ENCODE measurements around the gene HS3ST5.
"Not testable (repeated sequence)": the region's sequence is repeated elsewhere in the genome, so short reads cannot be mapped to it uniquely, and the experiment has no call there.

The HS3ST5 gene

DNA sequence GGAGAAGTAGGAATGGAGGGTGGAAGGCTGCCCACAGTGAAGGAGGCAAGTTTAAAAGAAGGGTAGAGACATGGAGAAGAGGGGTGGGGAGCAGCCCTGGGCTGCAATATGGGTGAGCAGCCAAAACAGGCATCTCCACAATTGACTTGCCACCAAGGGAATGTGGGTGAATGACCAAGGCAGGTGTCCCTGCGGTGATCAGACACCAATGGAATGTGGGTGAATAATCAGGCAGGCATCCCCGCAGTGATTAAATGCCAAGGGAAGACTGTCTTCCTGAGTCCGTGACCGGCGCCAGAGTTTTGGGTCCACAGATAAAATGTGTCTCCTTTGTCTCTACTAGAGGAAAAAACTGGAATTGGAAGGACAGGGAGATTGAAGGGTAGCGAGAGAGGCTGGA is 325.7 kb downstream of the HS3ST5 start:
- DNase-seq (ENCODE audit: low spot score in 2 of 2); H3K36me3 Mint-ChIP-seq; H3K4me1 Mint-ChIP-seq; ATAC-seq; H3K4me3 Mint-ChIP-seq; H3K27ac Mint-ChIP-seq; H3K9me3 Mint-ChIP-seq: not testable (repeated sequence)

DNA sequence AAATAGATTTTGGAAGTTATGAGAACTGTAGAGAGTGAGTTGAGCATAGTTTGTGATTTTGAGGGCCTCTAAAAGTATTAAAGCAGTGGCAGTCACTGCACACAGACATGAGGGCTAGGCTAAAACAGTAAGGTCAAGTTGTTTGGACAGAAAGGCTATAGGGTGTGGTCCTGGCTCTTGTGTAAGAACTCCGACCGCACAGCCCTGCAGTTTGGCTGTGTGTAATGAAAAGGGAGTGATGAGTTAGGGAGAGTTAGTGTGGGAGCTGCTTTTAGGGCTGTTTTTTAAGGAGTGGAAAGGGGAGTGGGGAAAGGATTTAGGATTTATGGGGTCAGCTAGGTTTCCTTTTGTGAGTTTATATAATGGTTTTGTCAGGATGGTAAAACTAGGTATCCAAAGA is 328.7 kb downstream of the HS3ST5 start:
- not testable (repeated sequence) for H3K9me3 Mint-ChIP-seq; H3K4me1 Mint-ChIP-seq; H3K36me3 Mint-ChIP-seq; ATAC-seq; DNase-seq (ENCODE audit: low spot score in 2 of 2); H3K4me3 Mint-ChIP-seq; H3K27ac Mint-ChIP-seq

DNA sequence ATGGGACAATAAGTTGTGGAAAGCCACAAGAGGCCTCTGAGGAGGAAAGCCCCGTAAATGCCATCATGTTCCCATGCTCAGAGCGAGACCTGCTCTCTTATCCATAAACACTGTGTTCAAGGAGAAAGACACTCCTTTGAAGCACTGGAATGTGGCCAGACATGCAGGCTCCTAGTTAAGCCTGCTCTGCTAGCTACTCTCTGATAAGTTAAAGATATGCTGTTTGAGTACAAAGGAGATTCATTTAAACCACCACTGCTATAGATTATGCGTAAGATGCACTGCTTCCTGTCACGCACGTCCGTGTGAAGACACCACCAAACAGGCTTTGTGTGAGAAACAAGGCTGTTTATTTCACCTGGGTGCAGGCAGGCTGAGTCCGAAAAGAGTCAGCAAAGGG is 331.3 kb downstream of the HS3ST5 start:
- H3K9me3 Mint-ChIP-seq; DNase-seq (ENCODE audit: low spot score in 2 of 2); H3K36me3 Mint-ChIP-seq; H3K4me3 Mint-ChIP-seq; H3K27ac Mint-ChIP-seq; ATAC-seq: not testable (repeated sequence)
- H3K4me1 Mint-ChIP-seq, result peaks cover 17% of the 10 kb centered on the region

DNA sequence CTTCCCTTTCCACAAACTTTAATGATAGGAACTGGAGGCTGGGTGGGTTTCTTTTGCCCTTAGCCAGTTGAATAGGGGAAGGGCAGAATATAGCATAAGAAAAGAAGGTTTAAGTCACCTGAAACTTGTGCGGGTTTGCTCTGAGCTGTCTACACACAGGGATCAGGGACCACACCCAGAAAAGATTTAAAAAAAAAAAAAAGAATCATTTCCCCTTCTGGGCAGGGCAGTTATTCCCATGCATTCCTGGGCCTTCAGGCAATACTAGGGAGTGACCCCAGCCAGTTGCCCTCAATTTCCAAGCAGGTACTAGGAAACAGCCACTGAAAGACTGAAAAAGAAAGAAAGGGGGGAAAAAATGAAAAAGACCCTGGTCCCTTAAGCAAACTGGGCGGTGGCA is 332.3 kb downstream of the HS3ST5 start:
- peaks cover 17% of the 10 kb centered on the region for H3K4me1 Mint-ChIP-seq
- no peak for ATAC-seq
- no peaks in the 10 kb centered on the region for H3K36me3 Mint-ChIP-seq
- DNase-seq (ENCODE audit: low spot score in 2 of 2), result no peak
- H3K4me3 Mint-ChIP-seq, result no peak overlapping the region
- no peak overlapping the region for H3K27ac Mint-ChIP-seq
- no peaks in the 10 kb centered on the region for H3K9me3 Mint-ChIP-seq

DNA sequence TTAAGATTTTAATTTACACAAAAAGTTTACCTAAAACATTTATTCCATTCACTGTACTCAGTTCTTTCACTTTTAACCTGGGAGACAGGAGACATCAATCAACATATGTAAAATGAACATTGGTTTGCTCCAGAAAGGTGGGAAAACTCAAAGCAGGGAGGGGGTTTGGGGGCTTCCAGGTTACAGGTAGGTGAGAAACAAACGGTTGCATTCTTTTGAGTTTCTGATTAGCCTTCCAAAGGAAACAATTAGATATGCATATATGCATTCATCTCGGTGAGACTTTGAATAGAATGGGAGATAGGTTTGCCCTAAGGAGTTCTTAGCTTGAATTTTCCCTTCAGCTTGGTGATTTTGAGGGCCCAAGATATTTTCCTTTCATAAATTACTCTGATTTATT is 333.6 kb downstream of the HS3ST5 start:
- ATAC-seq (no peak), DNase-seq (ENCODE audit: low spot score in 2 of 2) (no peak)
- Mint-ChIP-seq H3K36me3 (no peaks in the 10 kb centered on the region), H3K9me3 (no peaks in the 10 kb centered on the region), H3K4me3 (no peak overlapping the region), H3K4me1 (peaks cover 17% of the 10 kb centered on the region), H3K27ac (no peak overlapping the region)

DNA sequence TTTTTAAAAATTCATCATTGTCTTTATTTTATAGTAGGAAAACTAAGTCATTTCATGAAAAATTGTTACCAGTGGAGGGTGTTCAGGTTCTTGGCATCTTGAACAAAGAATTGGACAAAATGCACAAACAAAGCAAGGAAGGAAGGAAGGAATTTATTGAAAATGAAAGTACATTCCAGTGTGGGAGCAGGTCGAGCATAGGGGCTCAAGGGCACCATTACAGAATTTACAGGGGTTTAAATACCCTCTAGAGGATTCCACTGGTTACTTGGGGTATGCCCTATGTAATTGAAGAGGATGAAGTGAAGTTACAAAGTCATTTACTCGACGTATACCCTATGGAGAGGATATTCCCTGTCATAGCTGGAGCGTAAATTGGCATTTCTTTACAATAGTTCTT is 334.5 kb downstream of the HS3ST5 start:
- Mint-ChIP-seq H3K9me3 (no peaks in the 10 kb centered on the region), H3K27ac (no peak overlapping the region)

DNA sequence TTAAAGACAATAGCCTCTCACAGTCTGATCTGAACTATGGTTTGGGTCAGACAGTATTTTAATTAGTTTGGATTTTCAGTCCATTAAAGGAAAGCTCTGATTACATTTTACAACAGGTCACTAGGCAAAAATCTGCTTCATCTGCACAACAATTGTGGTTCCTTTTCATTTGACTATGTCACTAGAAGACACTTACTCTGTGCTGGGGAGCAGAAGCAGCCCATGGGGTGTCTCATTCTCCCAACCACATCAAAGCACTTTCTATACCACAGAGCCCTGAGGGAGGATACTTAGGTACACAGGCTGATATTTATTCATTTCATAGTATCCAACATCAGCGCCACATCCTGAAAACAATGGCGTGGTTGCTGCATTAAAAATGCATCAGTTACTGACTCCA is 335.3 kb downstream of the HS3ST5 start:
- Mint-ChIP-seq H3K27ac (no peak overlapping the region), H3K36me3 (no peaks in the 10 kb centered on the region), H3K4me3 (no peak overlapping the region), H3K4me1 (peaks cover 17% of the 10 kb centered on the region), H3K9me3 (no peaks in the 10 kb centered on the region)
- ATAC-seq, result peak; percentile 73
- no peak for DNase-seq (ENCODE audit: low spot score in 2 of 2)

More for the DNA sequence above, 334.5 kb downstream of the HS3ST5 start:
- ATAC-seq, result no peak
- no peaks in the 10 kb centered on the region for H3K36me3 Mint-ChIP-seq
- DNase-seq (ENCODE audit: low spot score in 2 of 2), result no peak
- peaks cover 17% of the 10 kb centered on the region for H3K4me1 Mint-ChIP-seq
- H3K4me3 Mint-ChIP-seq, result no peak overlapping the region

Measured in stimulated activated effector memory CD8-positive, alpha-beta T cell treated with anti-CD3 and anti-CD28 coated beads, Interleukin-12 subunit alpha, Interleukin-12 subunit beta, amount 100 ng/mL, for 72 hours (primary cell).